Measurements from ENCODE around the gene OR6S1.
A peak's percentile ranks its signal among the peaks of the same experiment; 100 is the strongest.

Gene OR6S1

DNA sequence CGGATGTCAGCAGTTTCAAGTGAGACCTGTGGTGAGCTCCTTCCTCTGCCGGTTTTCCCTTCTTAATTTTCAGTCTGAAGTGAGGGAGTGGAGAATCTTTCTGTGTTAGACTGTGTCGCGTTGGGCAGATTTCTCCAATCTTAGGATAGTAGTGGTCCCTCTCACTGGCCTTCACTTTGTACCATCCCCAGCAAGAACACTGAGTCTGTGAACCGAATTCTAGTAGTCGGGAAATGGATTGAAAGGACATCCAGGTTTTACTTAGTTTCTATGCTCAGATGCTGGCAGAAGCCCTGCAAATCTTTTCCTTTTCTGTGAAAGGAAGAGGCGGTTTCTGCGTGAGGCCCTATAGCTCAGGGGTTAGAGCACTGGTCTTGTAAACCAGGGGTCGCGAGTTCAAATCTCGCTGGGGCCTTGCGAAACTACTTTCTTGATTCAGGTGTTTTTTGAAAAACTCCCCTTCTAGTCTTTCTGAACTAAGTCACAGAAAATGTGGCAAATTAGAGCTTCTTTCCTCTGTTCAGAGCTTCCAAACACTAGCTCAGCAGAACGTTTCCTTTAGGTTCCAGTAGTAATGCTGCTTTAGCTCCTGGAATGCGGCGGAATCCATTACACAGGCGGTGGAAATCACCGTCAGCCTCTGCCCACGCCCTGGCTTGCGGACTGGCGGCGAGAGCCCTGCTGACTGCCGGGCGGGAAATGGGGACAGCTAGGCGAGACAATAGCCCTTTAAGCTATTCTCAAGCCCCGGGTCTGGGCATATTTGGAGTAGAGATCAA lies 40.0 kb upstream of the OR6S1 start:
- peak overlapping the region; percentile 68 for H3K4me3 ChIP-seq (ENCODE audit: low read depth, low read length)
- POLR2A ChIA-PET: interaction anchor here (0.7 to 4.8 kb wide), 12 partner anchors 13 to 338 kb away, joined by 3 to 40 read pairs (median 8); partner anchors contain the start of genes APEX1, OSGEP, PARP2 and PIP4P1
- H3K4me1 ChIP-seq (ENCODE audit: control insufficient read depth, insufficient read depth, low read length): no peaks in the 10 kb centered on the region; the same call in 1 of the 2 replicates
- H3K9me3 ChIP-seq (ENCODE audit: control insufficient read depth, insufficient read depth, low read depth, low read length): no peaks in the 10 kb centered on the region
- no peaks in the 10 kb centered on the region for H3K36me3 ChIP-seq (ENCODE audit: control insufficient read depth in 2 of 2, insufficient read depth in 1 of 2, low read length in 2 of 2)
- CTCF ChIA-PET: interaction anchor here (0.7 to 2.9 kb wide), 12 partner anchors 10 to 289 kb away, joined by 3 to 13 read pairs (median 4); partner anchors contain the start of genes APEX1 and OSGEP
- H3K27ac ChIP-seq (ENCODE audit: extremely low read depth, low read depth, low read length): peak overlapping the region; percentile 96
- TF ChIP-seq ZFHX2 (tag by site-specific recombination; conservative IDR thresholded peaks at IDR 0.05) (peak; percentile 65), ZNF701 (tag by site-specific recombination; IDR thresholded peaks at IDR 0.05) (no peak), ZNF239 (tag by site-specific recombination; IDR thresholded peaks at IDR 0.05) (no peak), ZBTB8A (tag by site-specific recombination; IDR thresholded peaks at IDR 0.05) (peak; percentile 36; the same call in 1 of the 2 replicates), ZSCAN23 (tag by site-specific recombination; IDR thresholded peaks at IDR 0.05) (0 out of 2 replicates have a peak, but pooled peaks have one; percentile 8), ZEB2 (tag by site-specific recombination; IDR thresholded peaks at IDR 0.05) (peak; percentile 66), ZNF501 (tag by site-specific recombination; IDR thresholded peaks at IDR 0.05) (peak; percentile 54; the same call in 1 of the 2 replicates), ZNF366 (tag by site-specific recombination; conservative IDR thresholded peaks at IDR 0.05) (peak; percentile 39; the same call in 1 of the 2 replicates), EGR2 (tag by site-specific recombination; IDR thresholded peaks at IDR 0.05; ENCODE audit: low read depth) (peak; percentile 48; the same call in 1 of the 2 replicates), ZNF138 (tag by site-specific recombination; IDR thresholded peaks at IDR 0.05; ENCODE audit: borderline replicate concordance) (no peak), ZSCAN30 (tag by site-specific recombination; IDR thresholded peaks at IDR 0.05) (peak; percentile 76; the same call in 1 of the 2 replicates), ZNF555 (tag by site-specific recombination; conservative IDR thresholded peaks at IDR 0.05) (no peak), SP3 (tag by site-specific recombination; IDR thresholded peaks at IDR 0.05) (0 out of 2 replicates have a peak, but pooled peaks have one; percentile 34), ZNF558 (tag by site-specific recombination; IDR thresholded peaks at IDR 0.05) (peak; percentile 46; the same call in 1 of the 2 replicates), ZXDB (tag by site-specific recombination; IDR thresholded peaks at IDR 0.05) (peak; percentile 67), ZIC2 (tag by site-specific recombination; IDR thresholded peaks at IDR 0.05) (0 out of 2 replicates have a peak, but pooled peaks have one; percentile 9), SP7 (tag by site-specific recombination; IDR thresholded peaks at IDR 0.05) (peak; percentile 60; the same call in 1 of the 2 replicates), ZBTB21 (tag by site-specific recombination; IDR thresholded peaks at IDR 0.05) (no peak)
- TF ChIP-seq, protein P1, sequence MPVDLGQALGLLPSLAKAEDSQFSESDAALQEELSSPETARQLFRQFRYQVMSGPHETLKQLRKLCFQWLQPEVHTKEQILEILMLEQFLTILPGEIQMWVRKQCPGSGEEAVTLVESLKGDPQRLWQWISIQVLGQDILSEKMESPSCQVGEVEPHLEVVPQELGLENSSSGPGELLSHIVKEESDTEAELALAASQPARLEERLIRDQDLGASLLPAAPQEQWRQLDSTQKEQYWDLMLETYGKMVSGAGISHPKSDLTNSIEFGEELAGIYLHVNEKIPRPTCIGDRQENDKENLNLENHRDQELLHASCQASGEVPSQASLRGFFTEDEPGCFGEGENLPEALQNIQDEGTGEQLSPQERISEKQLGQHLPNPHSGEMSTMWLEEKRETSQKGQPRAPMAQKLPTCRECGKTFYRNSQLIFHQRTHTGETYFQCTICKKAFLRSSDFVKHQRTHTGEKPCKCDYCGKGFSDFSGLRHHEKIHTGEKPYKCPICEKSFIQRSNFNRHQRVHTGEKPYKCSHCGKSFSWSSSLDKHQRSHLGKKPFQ (tag by site-specific recombination; IDR thresholded peaks at IDR 0.05): peak; percentile 24; the same call in 1 of the 2 replicates
- TF ChIP-seq, protein P2, sequence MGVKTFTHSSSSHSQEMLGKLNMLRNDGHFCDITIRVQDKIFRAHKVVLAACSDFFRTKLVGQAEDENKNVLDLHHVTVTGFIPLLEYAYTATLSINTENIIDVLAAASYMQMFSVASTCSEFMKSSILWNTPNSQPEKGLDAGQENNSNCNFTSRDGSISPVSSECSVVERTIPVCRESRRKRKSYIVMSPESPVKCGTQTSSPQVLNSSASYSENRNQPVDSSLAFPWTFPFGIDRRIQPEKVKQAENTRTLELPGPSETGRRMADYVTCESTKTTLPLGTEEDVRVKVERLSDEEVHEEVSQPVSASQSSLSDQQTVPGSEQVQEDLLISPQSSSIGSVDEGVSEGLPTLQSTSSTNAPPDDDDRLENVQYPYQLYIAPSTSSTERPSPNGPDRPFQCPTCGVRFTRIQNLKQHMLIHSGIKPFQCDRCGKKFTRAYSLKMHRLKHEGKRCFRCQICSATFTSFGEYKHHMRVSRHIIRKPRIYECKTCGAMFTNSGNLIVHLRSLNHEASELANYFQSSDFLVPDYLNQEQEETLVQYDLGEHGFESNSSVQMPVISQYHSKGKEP (tag by site-specific recombination; IDR thresholded peaks at IDR 0.05): no peak
- TF ChIP-seq, protein P3, sequence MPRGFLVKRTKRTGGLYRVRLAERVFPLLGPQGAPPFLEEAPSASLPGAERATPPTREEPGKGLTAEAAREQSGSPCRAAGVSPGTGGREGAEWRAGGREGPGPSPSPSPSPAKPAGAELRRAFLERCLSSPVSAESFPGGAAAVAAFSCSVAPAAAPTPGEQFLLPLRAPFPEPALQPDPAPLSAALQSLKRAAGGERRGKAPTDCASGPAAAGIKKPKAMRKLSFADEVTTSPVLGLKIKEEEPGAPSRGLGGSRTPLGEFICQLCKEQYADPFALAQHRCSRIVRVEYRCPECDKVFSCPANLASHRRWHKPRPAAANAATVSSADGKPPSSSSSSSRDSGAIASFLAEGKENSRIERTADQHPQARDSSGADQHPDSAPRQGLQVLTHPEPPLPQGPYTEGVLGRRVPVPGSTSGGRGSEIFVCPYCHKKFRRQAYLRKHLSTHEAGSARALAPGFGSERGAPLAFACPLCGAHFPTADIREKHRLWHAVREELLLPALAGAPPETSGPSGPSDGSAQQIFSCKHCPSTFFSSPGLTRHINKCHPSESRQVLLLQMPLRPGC (tag by site-specific recombination; IDR thresholded peaks at IDR 0.05): peak; percentile 42; the same call in 1 of the 2 replicates
- TF ChIP-seq, protein P4, sequence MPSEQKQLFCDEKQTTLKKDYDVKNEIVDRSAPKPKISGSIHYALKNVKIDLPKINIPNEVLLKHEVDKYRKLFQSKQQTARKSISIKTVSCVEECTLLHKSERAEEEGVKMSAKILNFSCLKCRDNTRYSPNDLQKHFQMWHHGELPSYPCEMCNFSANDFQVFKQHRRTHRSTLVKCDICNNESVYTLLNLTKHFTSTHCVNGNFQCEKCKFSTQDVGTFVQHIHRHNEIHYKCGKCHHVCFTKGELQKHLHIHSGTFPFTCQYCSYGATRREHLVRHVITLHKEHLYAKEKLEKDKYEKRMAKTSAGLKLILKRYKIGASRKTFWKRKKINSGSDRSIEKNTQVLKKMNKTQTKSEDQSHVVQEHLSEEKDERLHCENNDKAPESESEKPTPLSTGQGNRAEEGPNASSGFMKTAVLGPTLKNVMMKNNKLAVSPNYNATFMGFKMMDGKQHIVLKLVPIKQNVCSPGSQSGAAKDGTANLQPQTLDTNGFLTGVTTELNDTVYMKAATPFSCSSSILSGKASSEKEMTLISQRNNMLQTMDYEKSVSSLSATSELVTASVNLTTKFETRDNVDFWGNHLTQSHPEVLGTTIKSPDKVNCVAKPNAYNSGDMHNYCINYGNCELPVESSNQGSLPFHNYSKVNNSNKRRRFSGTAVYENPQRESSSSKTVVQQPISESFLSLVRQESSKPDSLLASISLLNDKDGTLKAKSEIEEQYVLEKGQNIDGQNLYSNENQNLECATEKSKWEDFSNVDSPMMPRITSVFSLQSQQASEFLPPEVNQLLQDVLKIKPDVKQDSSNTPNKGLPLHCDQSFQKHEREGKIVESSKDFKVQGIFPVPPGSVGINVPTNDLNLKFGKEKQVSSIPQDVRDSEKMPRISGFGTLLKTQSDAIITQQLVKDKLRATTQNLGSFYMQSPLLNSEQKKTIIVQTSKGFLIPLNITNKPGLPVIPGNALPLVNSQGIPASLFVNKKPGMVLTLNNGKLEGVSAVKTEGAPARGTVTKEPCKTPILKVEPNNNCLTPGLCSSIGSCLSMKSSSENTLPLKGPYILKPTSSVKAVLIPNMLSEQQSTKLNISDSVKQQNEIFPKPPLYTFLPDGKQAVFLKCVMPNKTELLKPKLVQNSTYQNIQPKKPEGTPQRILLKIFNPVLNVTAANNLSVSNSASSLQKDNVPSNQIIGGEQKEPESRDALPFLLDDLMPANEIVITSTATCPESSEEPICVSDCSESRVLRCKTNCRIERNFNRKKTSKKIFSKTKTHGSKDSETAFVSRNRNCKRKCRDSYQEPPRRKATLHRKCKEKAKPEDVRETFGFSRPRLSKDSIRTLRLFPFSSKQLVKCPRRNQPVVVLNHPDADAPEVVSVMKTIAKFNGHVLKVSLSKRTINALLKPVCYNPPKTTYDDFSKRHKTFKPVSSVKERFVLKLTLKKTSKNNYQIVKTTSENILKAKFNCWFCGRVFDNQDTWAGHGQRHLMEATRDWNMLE (tag by site-specific recombination; conservative IDR thresholded peaks at IDR 0.05; ENCODE audit: low read depth): no peak
- TF ChIP-seq, protein P5, sequence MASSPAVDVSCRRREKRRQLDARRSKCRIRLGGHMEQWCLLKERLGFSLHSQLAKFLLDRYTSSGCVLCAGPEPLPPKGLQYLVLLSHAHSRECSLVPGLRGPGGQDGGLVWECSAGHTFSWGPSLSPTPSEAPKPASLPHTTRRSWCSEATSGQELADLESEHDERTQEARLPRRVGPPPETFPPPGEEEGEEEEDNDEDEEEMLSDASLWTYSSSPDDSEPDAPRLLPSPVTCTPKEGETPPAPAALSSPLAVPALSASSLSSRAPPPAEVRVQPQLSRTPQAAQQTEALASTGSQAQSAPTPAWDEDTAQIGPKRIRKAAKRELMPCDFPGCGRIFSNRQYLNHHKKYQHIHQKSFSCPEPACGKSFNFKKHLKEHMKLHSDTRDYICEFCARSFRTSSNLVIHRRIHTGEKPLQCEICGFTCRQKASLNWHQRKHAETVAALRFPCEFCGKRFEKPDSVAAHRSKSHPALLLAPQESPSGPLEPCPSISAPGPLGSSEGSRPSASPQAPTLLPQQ (tag by site-specific recombination; IDR thresholded peaks at IDR 0.05): peak; percentile 79

All from HEK293 (cell line).